PC-3 (cell line): ENCODE results near the gene ACAP3. TPM values are rescaled to one million over a fixed set of nuclear protein-coding genes. Genes with fewer than 3 reads are reported as not detected.
A peak's percentile ranks its signal among the peaks of the same experiment; 100 is the strongest.

Experiments used
- ATAC-seq: fragments of 200-7000 bp; cut with Tn5 transposase; 2 replicates; pipeline ENCODE4 v1.9.1; 2020; ENCODE audit warnings: mild to moderate bottlenecking, moderate library complexity
- BruUV-seq: library from RNA; stranded (reverse); fragments of 400-500 nt; replicated peaks from 2 replicates; lab custom pipeline; 2021; lab: Mats Ljungman, UMichigan
- CTCF ChIA-PET: fragments of 300-600 bp; sonication (Branson Sonifier 250); formaldehyde crosslinking; loops from one replicate; lab custom pipeline; 2022; ENCODE audit warnings: antibody characterized with exemption; lab: Charles Lee
- POLR2A ChIA-PET: fragments of 300-600 bp; sonication (Branson Sonifier 250); formaldehyde crosslinking; loops from one replicate; lab custom pipeline; 2022; ENCODE audit warnings: antibody characterized with exemption; ENCODE audit not compliant: unreplicated experiment; lab: Charles Lee
- DNase-seq: peaks from one replicate; pipeline ENCODE4 v3.0.0-alpha.2; 2015
- H2AFZ ChIP-seq: fragments of 300-600 bp; sonication (generic); 2 replicates; pipeline ENCODE4 v1.6.0; 2016; ENCODE audit warnings: antibody characterized with exemption, low read length
- H3F3A ChIP-seq: fragments of 300-600 bp; sonication (generic); one replicate; pipeline ENCODE4 v1.6.0; 2017; ENCODE audit warnings: antibody characterized with exemption, low read length, control low read depth, mild to moderate bottlenecking; ENCODE audit not compliant: unreplicated experiment
- H3K27ac ChIP-seq: fragments of 300-600 bp; sonication (generic); 2 replicates; pipeline ENCODE4 v1.5.1; 2016; ENCODE audit warnings: mild to moderate bottlenecking, low read length
- H3K27me3 ChIP-seq: fragments of 300-600 bp; sonication (generic); 2 replicates; pipeline ENCODE4 v1.6.1; 2016; ENCODE audit warnings: low read length, mixed read lengths
- H3K36me3 ChIP-seq: fragments of 300-600 bp; sonication (generic); 2 replicates; pipeline ENCODE4 v1.6.1; 2016; ENCODE audit warnings: low read depth, mixed run types, low read length, mixed read lengths
- H3K4me1 ChIP-seq: fragments of 300-600 bp; sonication (generic); 2 replicates; pipeline ENCODE4 v1.5.1; 2016; ENCODE audit warnings: low read length; ENCODE audit not compliant: insufficient read depth
- H3K4me2 ChIP-seq: fragments of 300-600 bp; sonication (generic); 2 replicates; pipeline ENCODE4 v1.6.0; 2016; ENCODE audit warnings: low read length
- H3K4me3 ChIP-seq: fragments of 300-600 bp; sonication (generic); 2 replicates; pipeline ENCODE4 v1.5.1; 2016; ENCODE audit warnings: mild to moderate bottlenecking, low read length, mixed read lengths
- H3K79me2 ChIP-seq: fragments of 300-600 bp; sonication (generic); 2 replicates; pipeline ENCODE4 v1.6.1; 2017; ENCODE audit warnings: low read length, mixed read lengths
- H3K9ac ChIP-seq: fragments of 300-600 bp; sonication (generic); 2 replicates; pipeline ENCODE4 v1.6.0; 2016; ENCODE audit warnings: mild to moderate bottlenecking, low read length
- H3K9me2 ChIP-seq: fragments of 300-600 bp; sonication (generic); replicated peaks from 2 replicates; pipeline ENCODE4 v1.6.1; 2016; ENCODE audit warnings: mixed run types, low read length, mixed read lengths
- H3K9me3 ChIP-seq: fragments of 300-600 bp; sonication (generic); 2 replicates; pipeline ENCODE4 v1.6.1; 2016; ENCODE audit warnings: low read length, mixed read lengths
- H4K20me1 ChIP-seq: fragments of 300-600 bp; sonication (generic); 2 replicates; pipeline ENCODE4 v1.6.1; 2016; ENCODE audit warnings: low read length, mixed read lengths
- EZH2 ChIP-seq: fragments of 300-600 bp; sonication (generic); IDR thresholded peaks from one replicate; pipeline ENCODE4 v1.6.1; 2017; ENCODE audit warnings: antibody characterized with exemption, mild to moderate bottlenecking, low read length; ENCODE audit not compliant: unreplicated experiment
- EZH2phosphoT487 ChIP-seq: fragments of 300-600 bp; sonication (generic); IDR thresholded peaks from 2 replicates; pipeline ENCODE4 v1.6.1; 2018; ENCODE audit warnings: mild to moderate bottlenecking, antibody characterized with exemption, low read length, borderline replicate concordance
- intact Hi-C: fragments of 100-400 bp; cut with micrococcal nuclease; formaldehyde crosslinking; loops from 2 replicates; pipeline ENCODE4 v1.9.0; 2023
- total RNA-seq: library from RNA; depleted of rRNA; stranded (reverse); fragments of >200 nt; gene quantifications from 2 replicates; pipeline ENCODE4 v1.2.3, GENCODE V29; 2014
- TF ChIP-seq, protein P1 (sequence below): fragments of 300-600 bp; sonication (generic); conservative IDR thresholded peaks from 2 replicates; pipeline ENCODE4 v1.5.1; 2017; ENCODE audit warnings: antibody characterized with exemption, low read depth, mild to moderate bottlenecking, low read length

The ACAP3 gene
- total RNA-seq, 1 experiment from 2014 or later = 116 TPM

DNA sequence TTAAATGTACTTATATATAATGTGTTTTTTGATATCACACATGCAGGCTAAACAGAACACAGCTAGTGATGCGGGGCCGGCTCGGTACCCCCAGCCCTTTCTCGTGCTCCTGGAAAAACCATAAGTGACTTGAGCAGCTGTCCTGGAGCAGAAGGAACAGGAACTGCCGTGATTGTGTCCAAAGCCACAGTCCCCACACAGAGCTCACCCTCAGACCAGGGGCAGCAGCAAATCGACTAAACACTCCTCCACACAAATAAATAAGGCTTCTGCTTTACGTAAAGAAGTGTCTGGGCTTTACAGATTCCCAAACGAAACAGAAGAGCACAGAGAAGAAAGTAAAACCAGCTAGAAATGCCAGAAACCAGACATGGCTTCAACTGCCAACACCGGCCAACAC is 43.7 kb downstream of the ACAP3 start:
- ChIA-PET CTCF (interaction anchor here (0.5 kb wide), 1 partner anchor 22 kb away, joined by 3 read pairs; no protein-coding TSS in a partner anchor), POLR2A (no interaction called here)
- intact Hi-C loops = loop anchor here (2.0 kb wide), 2 partner anchors 25 to 27 kb away; no protein-coding TSS in a partner anchor
- Histone ChIP-seq H3K9me2 (no peaks in the 10 kb centered on the region), H3F3A (no peaks in the 10 kb centered on the region), H3K4me2 (0 out of 2 replicates have a peak overlapping the region, but pooled peaks have one; percentile 0), H3K4me1 (peaks cover 26% of the 10 kb centered on the region), H3K9ac (peak overlapping the region; percentile 44), H3K9me3 (no peaks in the 10 kb centered on the region), H3K27ac (peak overlapping the region; percentile 92), H4K20me1 (no peaks in the 10 kb centered on the region), H3K27me3 (no peaks in the 10 kb centered on the region), H3K36me3 (peaks cover 67% of the 10 kb centered on the region), H3K4me3 (no peak overlapping the region), H2AFZ (no peak overlapping the region), H3K79me2 (peaks cover 74% of the 10 kb centered on the region)
- ATAC-seq (no peak), DNase-seq (no peak)
- TF ChIP-seq, protein P1, sequence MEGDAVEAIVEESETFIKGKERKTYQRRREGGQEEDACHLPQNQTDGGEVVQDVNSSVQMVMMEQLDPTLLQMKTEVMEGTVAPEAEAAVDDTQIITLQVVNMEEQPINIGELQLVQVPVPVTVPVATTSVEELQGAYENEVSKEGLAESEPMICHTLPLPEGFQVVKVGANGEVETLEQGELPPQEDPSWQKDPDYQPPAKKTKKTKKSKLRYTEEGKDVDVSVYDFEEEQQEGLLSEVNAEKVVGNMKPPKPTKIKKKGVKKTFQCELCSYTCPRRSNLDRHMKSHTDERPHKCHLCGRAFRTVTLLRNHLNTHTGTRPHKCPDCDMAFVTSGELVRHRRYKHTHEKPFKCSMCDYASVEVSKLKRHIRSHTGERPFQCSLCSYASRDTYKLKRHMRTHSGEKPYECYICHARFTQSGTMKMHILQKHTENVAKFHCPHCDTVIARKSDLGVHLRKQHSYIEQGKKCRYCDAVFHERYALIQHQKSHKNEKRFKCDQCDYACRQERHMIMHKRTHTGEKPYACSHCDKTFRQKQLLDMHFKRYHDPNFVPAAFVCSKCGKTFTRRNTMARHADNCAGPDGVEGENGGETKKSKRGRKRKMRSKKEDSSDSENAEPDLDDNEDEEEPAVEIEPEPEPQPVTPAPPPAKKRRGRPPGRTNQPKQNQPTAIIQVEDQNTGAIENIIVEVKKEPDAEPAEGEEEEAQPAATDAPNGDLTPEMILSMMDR = no peak
- TF ChIP-seq EZH2phosphoT487 = no peak
- no TSS peak for BruUV-seq

DNA sequence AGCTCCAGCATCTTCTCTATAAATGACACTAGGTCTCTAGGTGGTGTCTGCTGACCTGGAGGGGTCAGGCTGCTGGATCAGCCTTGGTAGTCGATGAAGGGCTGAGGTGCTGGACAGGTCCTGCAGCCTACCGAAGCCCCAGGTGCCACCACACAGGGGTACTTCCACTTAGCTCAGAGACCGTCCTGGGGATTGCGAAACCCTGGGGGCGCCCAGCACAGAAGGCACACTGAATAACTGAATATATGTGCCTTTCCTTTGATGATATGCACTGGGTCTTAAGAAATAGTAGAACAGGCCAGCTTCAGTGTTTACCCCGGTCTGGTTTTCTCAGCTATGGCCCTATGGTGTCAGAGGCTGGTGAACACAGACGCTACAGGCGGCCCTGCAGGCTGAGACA is 45.0 kb downstream of the ACAP3 start:
- ChIA-PET POLR2A (no interaction called here), CTCF (no interaction called here)
- peaks cover 35% of the 10 kb centered on the region for H3K4me1 ChIP-seq
- no peaks in the 10 kb centered on the region for H3K9me2 ChIP-seq
- no peak for DNase-seq
- no peak overlapping the region for H3K4me3 ChIP-seq
- no peak overlapping the region for H2AFZ ChIP-seq
- no peaks in the 10 kb centered on the region for H3K27me3 ChIP-seq
- H4K20me1 ChIP-seq = no peaks in the 10 kb centered on the region
- no peaks in the 10 kb centered on the region for H3F3A ChIP-seq
- no peak overlapping the region for H3K4me2 ChIP-seq
- H3K27ac ChIP-seq = 0 out of 2 replicates have a peak overlapping the region, but pooled peaks have one; percentile 92
- intact Hi-C loops = no loop called here
- no TSS peak for BruUV-seq
- H3K9ac ChIP-seq = no peak overlapping the region
- no peaks in the 10 kb centered on the region for H3K9me3 ChIP-seq
- peaks cover 72% of the 10 kb centered on the region for H3K79me2 ChIP-seq
- no peak for ATAC-seq
- H3K36me3 ChIP-seq = peaks cover 63% of the 10 kb centered on the region
- TF ChIP-seq EZH2 = no peak
- TF ChIP-seq EZH2phosphoT487 = no peak
- TF ChIP-seq, protein P1 = no peak

DNA sequence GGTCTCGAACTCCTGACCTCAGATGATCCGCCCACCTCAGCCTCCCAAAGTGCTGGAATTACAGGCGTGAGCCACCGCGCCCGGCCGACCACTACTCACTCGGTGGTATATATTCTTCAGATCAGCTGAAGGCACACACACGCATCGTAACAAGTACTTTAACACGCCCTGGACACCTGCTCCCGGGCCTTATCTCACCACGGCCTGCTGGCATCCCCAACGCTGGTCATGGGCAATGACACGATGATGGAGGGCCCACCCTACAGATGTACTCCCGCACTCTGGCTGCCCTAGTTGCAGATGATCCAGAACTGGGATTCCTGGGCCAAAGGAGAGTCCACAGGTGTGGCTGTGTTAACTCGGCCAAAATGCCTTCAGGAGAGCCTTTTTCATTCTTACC is 45.7 kb downstream of the ACAP3 start:
- no peak overlapping the region for H3K9ac ChIP-seq
- H3K27ac ChIP-seq = no peak overlapping the region
- DNase-seq = no peak
- H3K4me2 ChIP-seq = no peak overlapping the region
- POLR2A ChIA-PET = no interaction called here
- no peak overlapping the region for H3K4me3 ChIP-seq
- H3K36me3 ChIP-seq = peaks cover 56% of the 10 kb centered on the region
- intact Hi-C loops = no loop called here
- H3K9me3 ChIP-seq = no peaks in the 10 kb centered on the region
- BruUV-seq = no TSS peak
- no peaks in the 10 kb centered on the region for H3K27me3 ChIP-seq
- H4K20me1 ChIP-seq = no peaks in the 10 kb centered on the region
- H3F3A ChIP-seq = no peaks in the 10 kb centered on the region
- peaks cover 35% of the 10 kb centered on the region for H3K4me1 ChIP-seq
- no peak overlapping the region for H2AFZ ChIP-seq
- no peak for ATAC-seq
- peaks cover 68% of the 10 kb centered on the region for H3K79me2 ChIP-seq
- no peaks in the 10 kb centered on the region for H3K9me2 ChIP-seq
- TF ChIP-seq EZH2phosphoT487 (no peak), EZH2 (no peak)
- TF ChIP-seq, protein P1 = no peak
- CTCF ChIA-PET = no interaction called here
